HG02981 (cell line): Measurements from ENCODE around the gene MYO5B.
A peak's percentile ranks its signal among the peaks of the same experiment; 100 is the strongest.
"Not testable (repeated sequence)": the region's sequence is repeated elsewhere in the genome, so short reads cannot be mapped to it uniquely, and the experiment has no call there.

Experiments
- ATAC-seq: cut with Tn5 transposase; IDR thresholded peaks from one replicate; pipeline ENCODE4 v1.9.1; 2021; ENCODE audit warnings: mild to moderate bottlenecking, moderate library complexity; ENCODE audit not compliant: unreplicated experiment

MYO5B gene

GRCh38 chr18:50194631-50195532 lies at the start of gene MYO5B:
Gene MYO5B (minus strand): TSS chr18:50195147. CDS start chr18:50194793, 354 bp downstream.
- peak; percentile 70 for ATAC-seq

- not testable (repeated sequence) for ATAC-seq
Observed at GRCh38 chr18:50241768-50242167, 46.8 kb upstream of the MYO5B start.

- no peak for ATAC-seq
Observed at GRCh38 chr18:50240080-50240563, 45.2 kb upstream of the MYO5B start.

- no peak for ATAC-seq
Observed at GRCh38 chr18:50232419-50232818, 37.5 kb upstream of the MYO5B start.

- ATAC-seq = no peak
Observed at GRCh38 chr18:50231621-50232020, 36.7 kb upstream of the MYO5B start.

- not testable (repeated sequence) for ATAC-seq
Observed at GRCh38 chr18:50220249-50220648, 25.3 kb upstream of the MYO5B start.

- no peak for ATAC-seq
Observed at GRCh38 chr18:50218432-50219197, 23.7 kb upstream of the MYO5B start.

- ATAC-seq = no peak
Observed at GRCh38 chr18:50209311-50209710, 14.4 kb upstream of the MYO5B start.

- ATAC-seq = no peak
Observed at GRCh38 chr18:50207722-50208121, 12.8 kb upstream of the MYO5B start.

GRCh38 chr18:50203801-50204604 lies 9.1 kb upstream of the MYO5B start:
- ATAC-seq = no peak

GRCh38 chr18:50201476-50202018 lies 6.6 kb upstream of the MYO5B start:
- no peak for ATAC-seq

- no peak for ATAC-seq
Observed at GRCh38 chr18:50199921-50200320, 5.0 kb upstream of the MYO5B start.

- ATAC-seq = no peak
Observed at GRCh38 chr18:50199346-50199855, 4.5 kb upstream of the MYO5B start.

- ATAC-seq = no peak
Observed at GRCh38 chr18:50196261-50196660, 1.3 kb upstream of the MYO5B start.

- ATAC-seq = no peak
Observed at GRCh38 chr18:50195689-50196088, 742 bp upstream of the MYO5B start.

- no peak for ATAC-seq
Observed at GRCh38 chr18:50193796-50194630, 934 bp downstream of the MYO5B start.

GRCh38 chr18:50192995-50193795 lies 1.8 kb downstream of the MYO5B start:
- ATAC-seq = no peak

GRCh38 chr18:50190926-50191325 lies 4.0 kb downstream of the MYO5B start:
- ATAC-seq = no peak

- no peak for ATAC-seq
Observed at GRCh38 chr18:50190236-50190635, 4.7 kb downstream of the MYO5B start.
